Loucy (cell line): ENCODE results near the gene ZNF135.

ENCODE experiments used
- H2AFZ ChIP-seq: fragments of 200-600 bp; sonication (generic); 2 replicates; pipeline ENCODE4 v1.6.0; 2016; ENCODE audit warnings: antibody characterized with exemption, mild to moderate bottlenecking, low read length, moderate library complexity
- H3F3A ChIP-seq: fragments of 200-600 bp; 2 replicates; pipeline ENCODE4 v1.6.0; 2016; ENCODE audit warnings: antibody characterized with exemption, low read depth, mild to moderate bottlenecking
- H3K27me3 ChIP-seq: fragments of 200-600 bp; sonication (generic); 2 replicates; pipeline ENCODE4 v1.6.1; 2014; ENCODE audit warnings: low read length, mild to moderate bottlenecking; ENCODE audit not compliant: insufficient read depth, poor library complexity, severe bottlenecking
- H3K36me3 ChIP-seq: fragments of 200-600 bp; sonication (generic); 2 replicates; pipeline ENCODE4 v1.6.1; 2016; ENCODE audit warnings: low read length; ENCODE audit not compliant: insufficient read depth
- H3K4me1 ChIP-seq: fragments of 200-600 bp; sonication (generic); 2 replicates; pipeline ENCODE4 v1.5.1; 2014; ENCODE audit warnings: low read length, mild to moderate bottlenecking; ENCODE audit not compliant: insufficient read depth, poor library complexity, severe bottlenecking
- H3K4me2 ChIP-seq: fragments of 200-600 bp; sonication (generic); 2 replicates; pipeline ENCODE4 v1.6.0; 2014; ENCODE audit warnings: antibody characterized with exemption, low read length, low read depth, mild to moderate bottlenecking; ENCODE audit not compliant: poor library complexity, severe bottlenecking
- H3K4me3 ChIP-seq: fragments of 200-600 bp; sonication (generic); 2 replicates; pipeline ENCODE4 v1.5.1; 2014; ENCODE audit warnings: low read length, mild to moderate bottlenecking, mixed read lengths; ENCODE audit not compliant: poor library complexity, severe bottlenecking
- H3K79me2 ChIP-seq: fragments of 200-600 bp; sonication (generic); 2 replicates; pipeline ENCODE4 v1.6.1; 2014; ENCODE audit warnings: low read length; ENCODE audit not compliant: insufficient read depth
- H3K9ac ChIP-seq: fragments of 200-600 bp; sonication (generic); 2 replicates; pipeline ENCODE4 v1.6.0; 2014; ENCODE audit warnings: mild to moderate bottlenecking, low read depth, low read length, moderate library complexity; ENCODE audit not compliant: poor library complexity, severe bottlenecking
- H3K9me2 ChIP-seq: fragments of 200-600 bp; sonication (generic); replicated peaks from 2 replicates; pipeline ENCODE4 v1.6.1; 2016; ENCODE audit warnings: low read depth, low read length, mixed read lengths
- H3K9me3 ChIP-seq: fragments of 200-600 bp; sonication (generic); 2 replicates; pipeline ENCODE4 v1.6.1; 2014; ENCODE audit warnings: mild to moderate bottlenecking, antibody characterized with exemption, low read length, low read depth; ENCODE audit not compliant: insufficient read depth
- H4K20me1 ChIP-seq: fragments of 200-600 bp; sonication (generic); 2 replicates; pipeline ENCODE4 v1.6.0; 2014; ENCODE audit warnings: antibody characterized with exemption, low read length, mild to moderate bottlenecking; ENCODE audit not compliant: insufficient read depth, poor library complexity, severe bottlenecking
- CTCF ChIP-seq: fragments of 200-600 bp; sonication (generic); conservative IDR thresholded peaks from 2 replicates; pipeline ENCODE4 v1.5.1; 2014; ENCODE audit warnings: mild to moderate bottlenecking, antibody characterized with exemption, low read length
- EZH2phosphoT487 ChIP-seq: fragments of 200-600 bp; IDR thresholded peaks from 2 replicates; pipeline ENCODE4 v1.6.1; 2018; ENCODE audit warnings: antibody characterized with exemption, mild to moderate bottlenecking, moderate library complexity, borderline replicate concordance

The ZNF135 gene

GRCh38 chr19:58093071-58093470 is 34.0 kb downstream of the ZNF135 start:
- no peak overlapping the region for H3K9ac ChIP-seq
- no peaks in the 10 kb centered on the region for H3F3A ChIP-seq
- H3K27me3 ChIP-seq, result no peaks in the 10 kb centered on the region
- no peaks in the 10 kb centered on the region for H4K20me1 ChIP-seq
- peaks cover 5% of the 10 kb centered on the region; the same call in 1 of the 2 replicates for H3K9me3 ChIP-seq
- H2AFZ ChIP-seq, result no peak overlapping the region
- H3K9me2 ChIP-seq, result no peaks in the 10 kb centered on the region
- TF ChIP-seq EZH2phosphoT487, result no peak
- H3K36me3 ChIP-seq, result no peaks in the 10 kb centered on the region
- H3K4me3 ChIP-seq, result no peak overlapping the region
- H3K4me1 ChIP-seq, result peaks cover 6% of the 10 kb centered on the region
- no peak overlapping the region for H3K4me2 ChIP-seq
- H3K79me2 ChIP-seq, result peaks cover 7% of the 10 kb centered on the region; the same call in 1 of the 2 replicates

GRCh38 chr19:58095328-58095727 is 36.2 kb downstream of the ZNF135 start:
- no peak overlapping the region for H3K4me3 ChIP-seq
- TF ChIP-seq CTCF, result no peak
- no peak for TF ChIP-seq EZH2phosphoT487
- peaks cover 7% of the 10 kb centered on the region; the same call in 1 of the 2 replicates for H3K79me2 ChIP-seq
- no peak overlapping the region for H3K9ac ChIP-seq
- no peak overlapping the region for H2AFZ ChIP-seq
- H4K20me1 ChIP-seq, result no peaks in the 10 kb centered on the region
- no peaks in the 10 kb centered on the region for H3K36me3 ChIP-seq
- H3K4me2 ChIP-seq, result no peak overlapping the region
- no peaks in the 10 kb centered on the region; the same call in 1 of the 2 replicates for H3K9me3 ChIP-seq
- H3K27me3 ChIP-seq, result no peaks in the 10 kb centered on the region
- no peaks in the 10 kb centered on the region for H3K9me2 ChIP-seq
- no peaks in the 10 kb centered on the region for H3F3A ChIP-seq
- H3K4me1 ChIP-seq, result peaks cover 12% of the 10 kb centered on the region

DNA sequence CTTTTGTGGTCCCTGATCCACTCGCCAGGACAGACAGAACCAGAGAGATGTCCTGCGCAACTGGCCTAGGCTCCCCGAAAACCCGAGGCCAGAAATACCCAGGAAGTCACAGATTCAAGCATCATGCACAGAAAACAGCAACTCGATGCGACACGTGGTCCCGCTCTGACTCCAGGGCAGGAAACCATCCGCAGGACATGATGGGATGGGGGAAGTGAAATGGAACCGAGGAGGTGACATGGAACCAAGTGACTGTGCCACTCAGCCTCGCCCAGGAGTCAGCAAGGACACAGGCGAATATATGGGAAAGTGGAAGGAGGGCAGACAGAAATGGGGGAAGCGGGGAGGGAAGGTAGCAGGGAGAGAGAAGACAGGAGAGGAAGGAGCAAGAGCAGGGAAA is 37.8 kb downstream of the ZNF135 start:
- no peaks in the 10 kb centered on the region for H3K9me2 ChIP-seq
- no peak for TF ChIP-seq EZH2phosphoT487
- peak overlapping the region; percentile 88 for H3K4me2 ChIP-seq
- H3K9me3 ChIP-seq, result peaks cover 4% of the 10 kb centered on the region; the same call in 1 of the 2 replicates
- H3K27me3 ChIP-seq, result no peaks in the 10 kb centered on the region
- H3K79me2 ChIP-seq, result peaks cover 7% of the 10 kb centered on the region; the same call in 1 of the 2 replicates
- no peaks in the 10 kb centered on the region for H4K20me1 ChIP-seq
- H2AFZ ChIP-seq, result no peak overlapping the region
- peak overlapping the region; percentile 91 for H3K9ac ChIP-seq
- H3K4me3 ChIP-seq, result peak overlapping the region; percentile 91
- peaks cover 12% of the 10 kb centered on the region for H3K4me1 ChIP-seq
- no peaks in the 10 kb centered on the region for H3F3A ChIP-seq
- H3K36me3 ChIP-seq, result no peaks in the 10 kb centered on the region

DNA sequence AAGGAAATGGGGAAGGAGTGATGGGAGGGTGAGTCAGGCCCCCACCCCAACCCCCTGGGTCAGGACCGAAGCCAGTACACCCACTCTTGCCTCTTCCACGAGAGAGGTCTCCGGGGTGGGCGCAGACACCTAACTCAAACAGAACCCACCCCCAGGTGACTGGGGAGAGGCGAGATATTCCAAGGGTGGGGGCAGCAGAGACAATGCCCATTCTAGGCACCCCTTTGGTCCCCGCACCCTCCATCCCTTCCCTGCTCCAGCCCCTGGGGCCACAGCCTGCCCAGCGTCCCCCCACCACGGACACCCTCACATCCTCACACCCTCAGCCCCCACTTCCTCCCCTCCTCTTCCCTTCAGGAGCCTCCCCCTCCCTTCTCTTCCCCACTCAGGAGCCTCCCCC is 38.3 kb downstream of the ZNF135 start:
- Histone ChIP-seq H3K4me1 (peaks cover 12% of the 10 kb centered on the region), H4K20me1 (no peaks in the 10 kb centered on the region), H3F3A (no peaks in the 10 kb centered on the region), H2AFZ (no peak overlapping the region), H3K9ac (peak overlapping the region; percentile 91), H3K27me3 (no peaks in the 10 kb centered on the region), H3K4me2 (peak overlapping the region; percentile 88), H3K9me2 (no peaks in the 10 kb centered on the region), H3K4me3 (peak overlapping the region; percentile 91), H3K9me3 (peaks cover 6% of the 10 kb centered on the region; the same call in 1 of the 2 replicates), H3K36me3 (no peaks in the 10 kb centered on the region), H3K79me2 (peaks cover 7% of the 10 kb centered on the region; the same call in 1 of the 2 replicates)
- TF ChIP-seq CTCF (no peak), EZH2phosphoT487 (no peak)
